ENCODE measurements around the gene LTV1.
"Not testable (repeated sequence)": the region's sequence is repeated elsewhere in the genome, so short reads cannot be mapped to it uniquely, and the experiment has no call there.

LTV1 gene

GRCh38 chr6:143842461-143842901 is 657 bp upstream of the LTV1 start:
- DNase-seq (ENCODE audit: low read depth in 2 of 2): no peak

GRCh38 chr6:143843677-143843999 is 500 bp downstream of the LTV1 start:
- DNase-seq (ENCODE audit: low read depth in 2 of 2): no peak

- DNase-seq (ENCODE audit: low read depth in 2 of 2): no peak
Observed at GRCh38 chr6:143844006-143844405, 868 bp downstream of the LTV1 start.

GRCh38 chr6:143845033-143845432 is 1.9 kb downstream of the LTV1 start:
- DNase-seq (ENCODE audit: low read depth in 2 of 2): no peak

GRCh38 chr6:143851706-143852105 is 8.6 kb downstream of the LTV1 start:
- not testable (repeated sequence) for DNase-seq (ENCODE audit: low read depth in 2 of 2)

- not testable (repeated sequence) for DNase-seq (ENCODE audit: low read depth in 2 of 2)
Observed at GRCh38 chr6:143855057-143855456, 11.9 kb downstream of the LTV1 start.

GRCh38 chr6:143856762-143857161 is 13.6 kb downstream of the LTV1 start:
- DNase-seq (ENCODE audit: low read depth in 2 of 2): not testable (repeated sequence)

GRCh38 chr6:143857651-143858050 is 14.5 kb downstream of the LTV1 start:
- DNase-seq (ENCODE audit: low read depth in 2 of 2): no peak

- DNase-seq (ENCODE audit: low read depth in 2 of 2): no peak
Observed at GRCh38 chr6:143859891-143860660, 16.9 kb downstream of the LTV1 start.

- DNase-seq (ENCODE audit: low read depth in 2 of 2): no peak
Observed at GRCh38 chr6:143863771-143864170, 20.6 kb downstream of the LTV1 start.

- no peak for DNase-seq (ENCODE audit: low read depth in 2 of 2)
Observed at GRCh38 chr6:143864234-143864633, 21.1 kb downstream of the LTV1 start, which contains the start of gene ZC2HC1B. Gene ZC2HC1B, plus strand, starts transcription at chr6:143864474. Its CDS starts 66 bp downstream, at chr6:143864540.

GRCh38 chr6:143867236-143867635 is 24.1 kb downstream of the LTV1 start:
- no peak for DNase-seq (ENCODE audit: low read depth in 2 of 2)

- not testable (repeated sequence) for DNase-seq (ENCODE audit: low read depth in 2 of 2)
Observed at GRCh38 chr6:143868808-143869207, 25.7 kb downstream of the LTV1 start.

GRCh38 chr6:143871202-143871730 is 28.1 kb downstream of the LTV1 start:
- DNase-seq (ENCODE audit: low read depth in 2 of 2): not testable (repeated sequence)

- DNase-seq (ENCODE audit: low read depth in 2 of 2): no peak
Observed at GRCh38 chr6:143872201-143872600, 29.1 kb downstream of the LTV1 start.

- DNase-seq (ENCODE audit: low read depth in 2 of 2): not testable (repeated sequence)
Observed at GRCh38 chr6:143873600-143873999, 30.5 kb downstream of the LTV1 start.

GRCh38 chr6:143874503-143874902 is 31.4 kb downstream of the LTV1 start:
- DNase-seq (ENCODE audit: low read depth in 2 of 2): not testable (repeated sequence)

GRCh38 chr6:143877584-143878271 is 34.6 kb downstream of the LTV1 start:
- no peak for DNase-seq (ENCODE audit: low read depth in 2 of 2)

- DNase-seq (ENCODE audit: low read depth in 2 of 2): no peak
Observed at GRCh38 chr6:143878272-143878760, 35.2 kb downstream of the LTV1 start.

- DNase-seq (ENCODE audit: low read depth in 2 of 2): no peak
Observed at GRCh38 chr6:143880412-143880811, 37.3 kb downstream of the LTV1 start.

GRCh38 chr6:143882401-143882930 is 39.3 kb downstream of the LTV1 start:
- no peak for DNase-seq (ENCODE audit: low read depth in 2 of 2)

- DNase-seq (ENCODE audit: low read depth in 2 of 2): no peak
Observed at GRCh38 chr6:143884216-143884900, 41.2 kb downstream of the LTV1 start.

All from activated CD4-positive, alpha-beta T cell treated with anti-CD3 and anti-CD28 coated beads for 24 hours (primary cell).